GM19193 (cell line): Measurements from ENCODE around the gene JAG1.

ENCODE experiments used
- POLR2A ChIP-seq: IDR thresholded peaks from 4 replicates; pipeline ENCODE4 v1.6.1; 2011; ENCODE audit not compliant: insufficient read depth, insufficient read length; ENCODE audit errors: extremely low read depth

JAG1 gene

GRCh38 chr20:10667077-10667401 is 6.8 kb downstream of the JAG1 start:
- no peak for TF ChIP-seq POLR2A

GRCh38 chr20:10666221-10667076 is 7.3 kb downstream of the JAG1 start:
- TF ChIP-seq POLR2A, result no peak

- no peak for TF ChIP-seq POLR2A
Observed at GRCh38 chr20:10665791-10666190, 8.0 kb downstream of the JAG1 start.

GRCh38 chr20:10665027-10665561 is 8.7 kb downstream of the JAG1 start:
- no peak for TF ChIP-seq POLR2A

DNA sequence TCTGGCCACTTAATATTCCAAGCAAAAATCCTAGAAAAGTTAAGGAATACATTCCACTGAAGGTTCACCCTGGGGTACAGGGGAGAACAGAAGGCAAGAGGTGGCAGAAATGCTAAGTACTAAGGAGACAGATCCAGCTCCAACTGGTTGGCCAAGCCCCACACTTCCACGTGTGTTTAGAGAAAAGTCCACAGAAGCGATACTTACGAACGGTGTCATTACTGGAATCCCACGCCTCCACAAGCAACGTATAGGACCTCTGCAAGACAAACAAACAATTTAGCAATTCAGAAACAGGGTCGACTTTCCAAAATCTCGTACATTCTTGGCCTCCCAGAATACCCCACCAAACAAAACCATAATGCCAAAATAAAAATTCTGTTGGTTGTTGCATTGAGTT is 10.0 kb downstream of the JAG1 start:
- TF ChIP-seq POLR2A, result no peak

GRCh38 chr20:10662661-10663458 is 10.9 kb downstream of the JAG1 start:
- TF ChIP-seq POLR2A, result no peak

DNA sequence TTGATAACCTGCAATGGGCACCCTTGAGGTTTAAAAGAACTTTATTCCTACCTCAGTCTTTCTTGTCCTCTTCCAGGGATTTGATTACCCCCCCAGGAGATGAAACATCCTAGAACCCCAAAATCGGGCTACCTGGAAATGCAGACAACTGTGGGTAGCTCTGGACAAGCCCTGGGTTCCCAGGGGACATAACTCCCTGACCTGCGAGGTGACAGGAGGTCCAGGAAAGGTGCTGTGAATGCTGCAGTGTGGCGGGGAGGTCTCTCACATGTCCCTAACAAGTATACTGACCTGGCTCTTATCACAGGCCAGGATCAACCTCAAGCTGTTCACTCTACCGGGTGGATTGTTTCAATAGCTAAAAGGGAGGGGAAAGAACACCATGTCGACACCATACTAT is 11.6 kb downstream of the JAG1 start:
- TF ChIP-seq POLR2A, result no peak

DNA sequence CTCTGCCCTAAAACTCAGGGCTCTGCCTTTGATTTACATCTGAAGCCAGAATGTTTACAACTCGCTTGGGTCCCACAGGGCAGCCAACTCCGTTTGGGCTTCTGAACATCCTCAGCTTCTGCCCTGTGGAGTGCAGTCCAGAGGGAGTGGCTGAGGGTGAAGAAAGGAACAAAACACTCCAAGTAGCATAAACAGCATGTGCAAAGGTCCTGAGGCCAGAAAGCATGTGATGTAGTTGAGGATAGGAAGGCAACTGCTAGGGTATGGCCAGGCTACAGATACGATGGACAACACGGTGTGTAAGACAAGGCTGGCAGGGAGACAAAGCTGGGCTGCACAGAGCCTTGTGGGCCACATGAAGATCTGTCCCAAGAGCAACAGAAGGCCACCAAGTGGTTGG is 12.5 kb downstream of the JAG1 start:
- no peak for TF ChIP-seq POLR2A

DNA sequence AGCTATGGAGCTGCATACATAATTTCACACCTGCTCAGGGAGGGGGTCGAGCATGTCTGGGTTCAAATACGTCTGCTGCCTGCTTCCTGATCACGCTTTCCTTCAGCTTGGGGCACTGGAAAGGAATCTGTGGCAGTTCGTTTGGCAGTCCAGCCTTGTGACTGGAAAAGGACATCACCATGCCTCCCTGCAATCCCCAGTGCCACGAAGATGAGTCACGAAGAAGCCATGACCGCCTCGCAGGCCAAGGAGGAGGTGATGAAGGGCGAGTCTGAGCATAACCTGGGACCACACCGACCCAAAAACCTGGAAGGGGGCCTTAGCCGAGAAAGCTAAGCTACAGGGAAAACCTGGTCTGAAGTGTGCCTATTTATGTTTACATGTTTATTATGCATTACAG is 13.1 kb downstream of the JAG1 start:
- TF ChIP-seq POLR2A, result no peak

GRCh38 chr20:10659651-10660601 is 13.9 kb downstream of the JAG1 start:
- no peak for TF ChIP-seq POLR2A

- no peak for TF ChIP-seq POLR2A
Observed at GRCh38 chr20:10658876-10659632, 14.7 kb downstream of the JAG1 start.

- no peak for TF ChIP-seq POLR2A
Observed at GRCh38 chr20:10658051-10658823, 15.6 kb downstream of the JAG1 start.

DNA sequence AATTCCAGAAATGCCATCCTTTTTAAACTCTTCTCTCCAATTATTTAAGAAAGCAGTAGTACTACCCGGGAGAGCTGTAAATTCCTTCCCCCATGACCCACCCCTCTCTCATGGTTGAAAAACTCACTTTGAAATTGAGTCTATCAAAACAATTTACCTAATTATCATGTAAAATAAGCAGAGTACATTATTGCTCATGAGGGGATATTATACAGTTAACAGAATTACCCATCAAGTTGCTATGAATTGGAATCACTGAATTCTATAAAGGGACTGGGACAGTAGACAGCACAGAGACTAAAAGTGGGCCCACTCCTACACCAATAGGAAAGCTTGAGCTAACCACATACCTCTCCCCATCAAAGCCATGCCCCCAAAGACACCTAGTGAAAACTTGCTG is 16.3 kb downstream of the JAG1 start:
- no peak for TF ChIP-seq POLR2A
